Nucleus accumbens (tissue), 56 donors: ENCODE measurements around the gene ATXN7.

Experiments
- DNase-seq, 56 donors: peaks; one replicate each; lab custom pipeline; 2025; lab: John Stamatoyannopoulos, UW

ATXN7 gene

GRCh38 chr3:63863150-63864007 lies at the start of gene ATXN7, which contains the start of gene THOC7:
Gene ATXN7, plus strand, starts transcription at chr3:63863867. Its CDS starts 48,732 bp downstream, at chr3:63912599.
Gene THOC7, minus strand, starts transcription at chr3:63863805. Its CDS starts 15 bp downstream, at chr3:63863790.
- peak in 47 of 56 donors; percentile 8 to 74 (median 38) for DNase-seq

GRCh38 chr3:63814237-63814636 lies 49.4 kb upstream of the ATXN7 start:
- DNase-seq, result no peak

- no peak for DNase-seq
Measured at GRCh38 chr3:63817225-63817624, 46.4 kb upstream of the ATXN7 start.

- peak in 44 of 56 donors; percentile 1 to 80 (median 30) for DNase-seq
Measured at GRCh38 chr3:63818282-63819150, 45.2 kb upstream of the ATXN7 start.

GRCh38 chr3:63819151-63819398 lies 44.6 kb upstream of the ATXN7 start, which contains the start of gene C3orf49:
Gene C3orf49, plus strand, starts transcription at chr3:63819299. Its CDS starts 173 bp downstream, at chr3:63819472.
- no peak for DNase-seq

- DNase-seq, result no peak
Measured at GRCh38 chr3:63824309-63824708, 39.4 kb upstream of the ATXN7 start.

- no peak for DNase-seq
Measured at GRCh38 chr3:63830526-63830925, 33.1 kb upstream of the ATXN7 start.

- no peak for DNase-seq
Measured at GRCh38 chr3:63832395-63832794, 31.3 kb upstream of the ATXN7 start.

GRCh38 chr3:63841704-63842103 lies 22.0 kb upstream of the ATXN7 start:
- no peak for DNase-seq

- no peak for DNase-seq
Measured at GRCh38 chr3:63842127-63842526, 21.5 kb upstream of the ATXN7 start.

- no peak for DNase-seq
Measured at GRCh38 chr3:63845215-63845614, 18.5 kb upstream of the ATXN7 start.

GRCh38 chr3:63847718-63848450 lies 15.8 kb upstream of the ATXN7 start:
- DNase-seq, result no peak

GRCh38 chr3:63849175-63849574 lies 14.5 kb upstream of the ATXN7 start:
- DNase-seq, result no peak

GRCh38 chr3:63851287-63851686 lies 12.4 kb upstream of the ATXN7 start:
- no peak for DNase-seq

- no peak for DNase-seq
Measured at GRCh38 chr3:63853106-63853505, 10.6 kb upstream of the ATXN7 start.

GRCh38 chr3:63855333-63855940 lies 8.2 kb upstream of the ATXN7 start:
- no peak for DNase-seq

- no peak for DNase-seq
Measured at GRCh38 chr3:63857311-63857710, 6.4 kb upstream of the ATXN7 start.

- DNase-seq, result no peak
Measured at GRCh38 chr3:63860776-63861175, 2.9 kb upstream of the ATXN7 start.

GRCh38 chr3:63861306-63861705 lies 2.4 kb upstream of the ATXN7 start:
- no peak for DNase-seq

- peak in 1 of 56 donors; percentile 8 for DNase-seq
Measured at GRCh38 chr3:63862804-63863149, 890 bp upstream of the ATXN7 start.
